Stimulated activated CD4-positive, alpha-beta T cell treated with anti-CD3 and anti-CD28 coated beads, Interleukin-12 subunit alpha, Interleukin-12 subunit beta, amount 100 ng/mL, for 4 hours (primary cell): Measurements from ENCODE around the gene BRD4.

Source experiments
- DNase-seq: peaks from one replicate; pipeline ENCODE4 v3.0.0-alpha.2; 2020

BRD4 gene

DNA sequence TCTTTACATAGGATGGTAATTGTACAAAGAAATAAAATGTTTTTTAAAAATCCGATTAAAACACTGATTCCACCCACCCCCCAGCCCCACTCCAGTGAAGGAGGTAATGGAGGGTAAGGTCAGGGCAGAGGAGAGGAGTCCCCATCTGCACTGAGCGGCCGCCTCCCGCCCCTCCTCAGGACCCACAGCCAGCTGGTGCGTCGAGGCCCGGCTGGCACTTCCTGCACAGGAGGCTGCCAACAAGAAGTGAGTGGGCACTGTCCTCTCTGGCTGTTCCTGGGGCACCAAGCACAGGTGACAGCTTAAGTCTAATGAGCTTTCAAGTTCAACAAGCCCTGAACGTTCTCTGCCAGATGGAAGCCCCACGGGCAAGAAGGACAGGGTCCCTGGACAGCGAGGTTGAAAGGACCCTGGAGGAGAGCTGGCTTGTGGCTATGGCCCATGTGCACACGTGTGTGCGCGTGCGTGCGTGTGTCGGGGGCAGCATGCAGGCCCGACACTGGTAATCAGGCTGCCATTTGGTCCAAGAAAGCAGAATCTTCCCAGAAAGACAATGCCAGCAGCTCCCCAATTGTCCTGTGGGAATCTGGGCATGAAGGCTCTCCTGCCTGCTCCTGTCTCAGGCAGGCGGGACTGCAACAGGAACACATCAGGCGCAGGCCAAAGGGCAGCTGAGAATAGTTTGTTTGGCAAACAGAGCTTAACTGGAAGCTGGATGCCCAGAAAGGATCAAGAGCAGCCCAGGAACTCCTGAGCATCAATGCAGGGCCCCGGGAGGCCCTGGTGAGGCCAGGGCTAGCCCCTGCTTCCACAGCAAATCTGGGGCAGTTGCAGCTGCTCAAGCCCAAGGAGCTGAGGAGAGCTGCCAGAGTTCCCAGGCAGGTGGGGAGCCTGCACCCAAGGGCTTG is 85.0 kb downstream of the BRD4 start:
- DNase-seq = no peak

DNA sequence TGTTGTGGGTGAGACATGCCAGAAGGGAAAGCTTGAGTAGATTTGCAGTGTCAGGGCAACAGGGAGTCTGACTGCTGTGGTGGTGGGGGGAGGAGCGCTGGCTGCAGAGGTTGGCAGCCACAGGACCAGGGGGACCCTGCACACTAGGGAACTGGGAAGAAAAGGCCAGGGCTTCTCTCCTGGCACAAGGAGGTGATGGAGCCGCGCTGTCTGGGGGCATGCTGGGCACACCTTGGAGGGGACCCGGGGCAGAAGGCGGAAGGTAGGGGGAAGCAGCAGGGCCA is 86.2 kb downstream of the BRD4 start:
- no peak for DNase-seq

DNA sequence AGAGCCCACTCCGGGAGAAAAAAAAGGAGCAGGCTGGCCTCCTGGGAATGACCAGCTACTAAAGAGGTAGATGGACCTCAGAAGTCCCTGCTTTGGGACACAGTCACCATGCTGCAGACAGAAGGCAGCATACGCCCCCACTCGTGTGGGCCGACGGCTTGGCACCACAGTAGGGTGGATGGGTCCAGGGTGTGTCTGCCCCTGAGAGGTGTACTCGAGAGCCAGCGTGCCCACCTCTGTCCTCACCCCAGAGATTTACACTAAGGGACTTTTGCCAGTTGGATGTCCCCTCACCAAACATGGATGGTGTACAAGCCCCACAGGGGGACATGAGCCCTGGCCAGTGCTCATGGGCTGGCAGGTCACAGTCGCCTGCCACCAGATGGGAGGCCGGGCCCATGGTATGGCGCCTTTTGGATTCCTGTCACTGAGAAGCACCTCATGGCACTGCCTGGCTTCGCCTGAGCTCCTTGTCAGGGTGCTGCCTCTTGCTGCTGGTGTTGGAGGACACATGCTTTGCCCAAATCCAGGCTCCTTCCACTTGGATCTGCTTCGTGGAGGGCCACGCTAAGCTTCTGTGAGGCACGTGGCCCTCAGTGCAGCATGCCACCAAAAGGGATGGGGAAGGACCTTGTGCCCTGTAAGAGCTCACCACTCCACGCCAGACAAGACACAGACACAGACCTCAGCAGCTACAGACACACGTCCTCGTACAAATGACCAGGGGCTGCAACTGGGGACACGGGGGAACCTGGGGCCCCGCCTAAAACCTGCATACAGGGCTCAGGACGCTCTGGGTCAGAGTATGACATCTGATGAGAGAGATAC is 86.8 kb downstream of the BRD4 start:
- no peak for DNase-seq

DNA sequence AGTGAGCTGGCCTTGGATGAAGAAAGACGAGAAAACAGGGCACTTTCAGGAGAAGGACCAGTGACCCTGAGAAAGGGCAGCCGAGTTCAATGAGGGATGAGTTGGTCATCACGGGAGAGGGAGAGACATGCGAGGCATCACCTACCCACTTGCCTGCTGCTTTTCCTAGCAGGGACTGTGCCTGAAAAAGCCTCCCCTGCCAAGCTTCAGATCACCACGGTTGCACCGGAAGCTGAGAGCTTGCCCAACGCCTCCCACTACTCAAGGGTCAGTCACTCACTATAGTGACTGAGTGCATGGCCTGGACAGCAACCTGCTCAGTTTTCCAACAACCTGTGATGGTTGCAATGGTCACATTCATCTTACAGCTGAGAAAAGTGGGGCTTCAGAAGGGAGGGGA is 87.5 kb downstream of the BRD4 start:
- DNase-seq = no peak

DNA sequence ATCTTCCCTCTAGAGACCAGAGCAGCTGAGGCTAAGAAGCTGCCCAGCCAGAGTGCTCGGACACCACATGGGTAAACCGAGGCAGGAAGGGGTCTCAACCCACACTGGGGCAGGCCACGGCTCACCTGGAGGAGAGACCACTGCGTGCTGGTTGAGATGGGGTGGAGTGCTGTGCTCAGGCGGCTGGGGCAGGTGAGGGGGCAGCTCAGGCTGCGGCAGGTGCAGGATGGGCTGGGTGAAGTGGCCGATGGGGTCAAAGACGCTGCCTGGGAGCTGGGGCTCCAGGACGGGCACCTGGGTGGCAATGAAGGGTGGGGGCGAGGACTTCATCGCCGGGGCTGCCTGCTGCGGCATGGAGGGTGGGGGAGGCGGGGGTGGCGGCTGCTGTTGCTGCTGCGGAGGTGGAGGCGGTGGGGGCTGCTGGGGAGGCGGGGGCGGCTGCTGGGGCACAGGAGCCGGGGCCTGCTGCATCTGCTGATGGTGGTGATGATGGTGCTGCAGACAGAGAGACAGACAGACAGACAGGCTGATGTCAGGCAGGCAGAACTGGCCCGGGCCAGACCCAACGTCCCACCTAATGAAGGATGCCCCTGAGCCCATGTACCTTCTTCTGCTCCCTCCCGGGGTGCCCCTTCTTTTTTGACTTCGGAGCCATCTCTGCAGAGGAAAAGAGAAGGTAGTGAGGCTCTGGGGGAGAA is 88.1 kb downstream of the BRD4 start:
- DNase-seq = no peak

DNA sequence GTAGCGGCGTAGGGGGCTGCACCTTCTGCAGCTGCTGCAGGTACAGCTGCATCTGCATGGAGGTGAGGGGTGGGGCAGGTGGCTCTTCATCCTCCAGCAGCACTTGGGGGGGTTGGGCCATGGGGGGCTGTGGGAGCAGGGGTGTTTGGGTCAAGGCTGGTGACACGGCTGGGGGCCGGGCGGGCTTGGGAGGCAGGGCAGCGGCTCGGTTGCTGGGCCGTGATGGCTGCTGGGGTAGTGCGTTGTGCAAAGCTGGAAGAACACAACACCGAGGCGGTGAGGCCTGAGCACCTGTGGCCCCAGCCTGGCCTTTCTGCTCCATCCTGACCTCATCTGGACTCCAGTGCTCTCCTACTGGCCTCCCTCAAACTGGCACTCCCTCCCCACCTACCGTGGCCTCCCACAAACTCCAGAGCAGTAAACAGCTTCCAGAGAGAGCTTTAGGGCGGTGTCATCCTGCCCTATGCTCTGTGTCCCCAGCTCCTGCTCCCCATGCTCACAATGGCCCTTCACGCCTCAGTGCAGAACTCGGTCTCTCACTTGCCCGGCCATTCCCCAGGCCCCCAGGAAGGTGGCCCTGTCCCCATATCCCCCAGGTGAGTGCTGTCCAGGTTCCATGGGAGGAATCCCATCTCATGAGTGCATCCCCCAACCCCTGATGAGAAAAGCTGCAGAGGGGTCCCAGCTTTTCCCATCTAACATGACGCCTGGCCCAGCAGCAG is 88.9 kb downstream of the BRD4 start:
- DNase-seq = no peak

DNA sequence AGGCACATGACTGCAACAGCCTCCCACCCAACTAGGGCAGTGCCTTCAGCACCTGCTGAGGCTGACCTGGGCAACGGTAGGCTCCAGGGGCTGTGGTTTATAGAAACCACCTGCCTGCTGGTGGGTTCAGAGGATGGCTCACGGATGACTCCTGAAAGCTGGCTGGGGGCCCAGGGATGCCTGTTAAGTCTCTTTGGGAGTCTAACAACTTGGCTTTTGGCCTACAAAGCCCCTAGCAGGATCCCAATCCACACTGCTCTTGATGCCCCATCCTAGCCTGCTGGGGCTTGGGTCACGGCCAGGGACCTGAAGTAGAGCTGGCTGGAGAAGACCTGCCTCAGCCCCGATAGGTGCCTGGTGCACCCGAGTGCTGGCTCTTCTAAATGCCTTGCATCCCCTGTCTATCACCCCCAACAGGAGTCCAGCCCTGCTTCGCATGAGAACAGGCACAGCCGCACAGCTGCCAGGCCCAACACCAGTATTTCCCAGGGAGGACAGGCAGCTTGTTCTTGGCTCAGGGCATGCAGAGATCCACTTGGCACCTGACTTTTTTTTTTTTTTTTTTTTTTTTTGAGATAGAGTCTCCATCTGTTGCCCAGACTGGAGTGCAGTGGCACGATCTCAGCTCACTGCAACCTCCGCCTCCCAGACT is 91.0 kb downstream of the BRD4 start:
- no peak for DNase-seq

DNA sequence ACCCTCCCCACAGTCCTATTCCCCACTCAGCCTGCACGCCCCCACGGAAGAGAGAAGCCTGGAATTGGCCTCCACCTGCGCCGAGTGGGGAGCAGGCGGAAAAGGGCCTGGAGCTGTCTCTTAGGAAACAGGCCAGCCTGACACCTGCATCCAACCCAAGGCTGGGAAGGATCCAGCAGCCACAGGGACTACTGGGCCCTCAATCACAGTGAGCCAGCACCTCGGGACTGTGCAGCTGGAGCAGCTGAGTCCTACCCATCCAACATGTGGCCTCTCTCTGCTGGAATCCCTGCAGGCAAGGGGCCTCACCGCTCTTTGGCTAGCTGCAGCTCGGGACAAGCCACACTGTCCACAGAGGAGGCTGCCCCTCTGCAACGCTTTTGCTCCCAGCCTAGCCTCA is 91.8 kb downstream of the BRD4 start:
- no peak for DNase-seq

DNA sequence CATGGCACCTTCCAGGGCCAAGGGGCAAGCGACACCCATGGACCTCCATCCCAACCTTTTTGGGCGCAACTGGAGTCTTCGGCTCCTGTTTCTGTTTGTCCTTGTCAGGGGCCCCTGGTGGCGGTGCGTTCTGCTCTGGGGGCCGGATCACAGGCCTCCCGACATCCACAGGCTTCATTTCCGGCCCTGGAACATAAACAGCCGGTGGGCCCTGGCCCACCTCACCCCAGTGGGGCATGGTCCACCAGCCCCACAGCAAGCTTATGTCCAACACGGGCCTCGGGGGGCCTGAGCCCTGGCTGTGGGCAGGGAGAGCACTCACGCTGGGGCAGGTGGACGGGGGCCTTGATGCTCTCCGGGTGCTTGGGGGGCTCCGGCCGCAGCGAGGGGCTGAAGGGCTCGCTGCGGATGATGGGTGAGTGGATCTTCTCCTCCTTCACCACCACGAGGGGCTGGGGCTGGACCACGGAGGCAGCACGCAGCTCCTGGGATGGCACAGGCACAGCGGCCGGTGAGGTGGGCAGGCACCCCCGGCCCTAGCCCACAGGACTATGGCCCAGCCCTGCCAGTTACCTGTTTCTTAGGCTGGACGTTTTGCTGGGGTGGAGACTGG is 92.9 kb downstream of the BRD4 start:
- no peak for DNase-seq

DNA sequence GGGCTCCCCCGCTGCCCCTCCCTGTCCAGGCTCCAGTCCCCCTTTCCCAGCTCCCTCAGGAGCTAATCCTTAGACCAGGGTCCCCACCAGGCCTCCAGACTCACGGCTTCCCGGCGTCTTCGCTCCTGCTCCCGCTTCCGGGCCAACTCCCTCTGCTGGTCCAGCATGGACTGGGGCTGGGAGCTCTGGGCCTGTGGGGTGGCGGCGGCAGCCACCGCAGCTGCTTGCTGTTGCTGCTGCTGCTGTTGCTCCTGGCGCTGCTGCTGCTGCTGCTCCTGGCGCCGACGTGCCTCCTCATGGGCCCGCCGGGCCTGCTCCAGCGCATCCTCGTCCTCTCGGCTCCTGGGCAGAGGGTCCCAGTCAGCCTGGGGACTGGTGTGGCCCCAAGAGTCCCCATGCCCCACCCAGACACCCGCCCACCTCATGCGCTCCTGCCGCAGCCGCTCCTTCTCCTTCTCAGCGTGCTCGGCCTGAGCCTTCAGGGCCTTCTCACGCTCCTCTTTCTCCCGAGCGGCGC is 93.6 kb downstream of the BRD4 start:
- no peak for DNase-seq

DNA sequence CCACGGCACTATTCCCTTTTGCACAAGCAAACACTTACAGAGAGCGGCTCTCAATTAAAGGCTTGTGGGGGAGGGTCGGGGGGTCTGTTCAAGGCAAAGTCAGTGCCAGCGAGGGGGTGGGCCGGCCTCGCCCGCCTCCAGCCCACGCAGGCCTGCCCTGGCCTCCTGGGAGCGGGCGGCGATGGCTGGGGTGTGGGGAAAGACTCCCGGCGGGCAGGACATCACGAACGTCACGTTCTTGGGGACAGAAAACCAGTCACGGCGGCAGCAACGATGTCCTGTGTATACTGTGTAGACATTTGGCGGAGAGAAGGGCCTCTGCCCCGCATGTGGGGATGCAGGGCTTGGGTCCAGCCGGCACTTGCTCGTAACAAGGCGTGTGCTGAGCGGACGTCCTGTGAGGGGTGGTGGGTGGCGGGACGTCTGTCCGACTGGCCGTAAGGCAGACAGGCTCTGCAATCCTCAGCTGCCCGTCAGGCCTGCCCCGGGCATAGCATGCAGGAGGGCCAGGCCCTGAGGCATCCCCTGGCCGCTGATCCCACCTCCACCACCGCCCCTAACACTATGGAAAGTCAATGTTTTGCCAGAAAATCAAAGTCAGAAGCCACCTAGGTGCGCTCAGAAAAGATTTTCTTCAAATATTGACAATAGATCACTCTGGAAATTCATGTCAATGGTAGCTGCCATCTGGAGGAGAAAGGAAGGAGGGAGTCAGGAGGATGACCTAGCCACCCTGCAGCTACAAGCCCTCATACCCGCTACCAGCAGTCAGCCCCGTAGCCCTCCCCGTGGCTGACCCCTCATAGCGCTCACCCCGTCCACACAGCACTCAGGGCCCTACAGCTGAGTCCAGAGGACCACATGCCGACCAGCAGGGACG is 94.3 kb downstream of the BRD4 start:
- DNase-seq = no peak

DNA sequence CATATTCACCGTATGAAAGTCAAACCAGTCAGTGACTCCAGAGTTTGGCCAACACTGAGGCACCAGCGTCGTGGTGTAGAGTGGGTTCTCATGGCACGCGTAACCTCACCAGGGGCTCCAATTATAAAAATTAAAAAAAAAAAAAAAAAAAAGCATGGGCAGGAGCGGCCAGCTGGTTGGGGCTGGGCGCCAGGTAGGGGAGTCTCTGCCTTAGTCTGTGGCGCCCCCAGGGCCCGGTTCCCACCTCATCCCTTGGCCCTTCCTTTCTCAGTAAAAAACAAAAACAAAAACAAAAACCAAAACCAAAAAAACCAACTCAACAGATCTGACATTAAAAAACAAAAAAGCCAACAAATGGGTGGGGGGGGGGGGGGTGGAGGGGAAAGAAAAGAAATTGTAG is 95.5 kb downstream of the BRD4 start:
- DNase-seq = no peak

DNA sequence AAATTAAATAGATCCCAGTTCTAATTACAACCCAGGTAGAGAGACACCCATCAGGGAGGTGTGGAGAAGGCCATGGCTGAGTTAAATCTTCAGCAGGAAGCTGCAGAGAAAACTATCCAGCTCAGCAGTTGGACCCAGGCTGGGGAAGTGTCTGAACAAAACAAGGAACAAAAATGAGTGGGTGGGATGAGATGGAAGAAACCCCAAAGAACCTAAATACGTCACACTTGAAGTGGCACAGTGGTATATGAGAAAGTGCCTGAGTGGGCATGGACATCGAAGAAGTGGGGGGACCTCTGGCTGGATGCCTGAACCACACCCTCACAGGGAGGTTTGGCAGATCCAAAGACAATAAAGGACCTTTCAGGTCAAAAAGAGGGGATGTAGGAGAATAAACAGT is 96.6 kb downstream of the BRD4 start:
- no peak for DNase-seq

DNA sequence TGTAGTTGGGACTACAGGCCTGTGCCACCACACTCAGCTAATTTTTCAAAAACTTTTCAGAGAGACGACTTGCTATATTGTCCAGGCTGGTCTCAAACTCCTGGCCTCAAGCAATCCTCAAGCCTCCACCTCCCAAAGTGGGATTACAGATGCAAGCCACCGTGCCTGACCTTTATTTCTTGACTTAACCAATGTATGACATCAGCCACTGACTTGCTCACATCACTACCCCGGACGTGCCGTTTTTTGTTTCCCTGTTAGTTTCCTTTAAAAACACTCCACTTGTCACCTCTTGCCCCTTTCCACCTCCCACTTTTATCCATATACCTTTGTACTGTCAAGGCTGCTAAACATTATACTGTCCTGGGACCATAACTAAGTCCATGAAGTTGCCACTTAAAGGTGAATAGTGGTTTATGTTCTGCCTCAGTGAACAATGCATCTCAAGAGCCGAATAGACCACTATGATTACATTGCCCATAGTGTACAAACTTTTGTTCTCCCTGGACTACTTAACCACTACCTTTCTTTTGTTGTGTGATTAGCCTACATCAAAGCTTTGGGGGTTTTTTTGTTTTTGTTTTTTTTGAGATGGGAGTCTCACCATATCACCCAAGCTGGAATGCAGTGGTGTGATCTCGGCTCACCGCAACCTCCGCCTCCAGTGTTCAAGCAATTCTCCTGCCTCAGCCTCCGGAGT is 97.8 kb downstream of the BRD4 start:
- no peak for DNase-seq

DNA sequence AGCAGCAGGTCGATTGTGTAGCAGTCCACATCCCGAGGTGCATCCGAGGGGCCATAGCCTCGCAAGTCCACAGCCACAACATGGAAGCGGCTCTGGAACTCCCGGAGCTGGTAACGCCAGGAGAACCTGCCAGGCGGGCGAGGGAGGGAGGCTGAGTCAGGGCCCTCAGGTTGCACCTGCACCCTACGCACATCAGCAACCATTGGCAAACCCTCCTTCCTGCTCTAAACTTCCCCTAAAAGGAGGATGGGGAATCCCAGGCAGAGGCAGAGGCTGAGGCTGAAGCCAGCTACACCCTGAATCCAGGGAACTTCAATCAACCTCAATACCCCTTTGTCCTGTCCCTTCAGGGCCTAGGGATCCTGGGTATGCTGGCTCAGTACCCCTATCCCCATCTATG is 101.1 kb downstream of the BRD4 start:
- no peak for DNase-seq

DNA sequence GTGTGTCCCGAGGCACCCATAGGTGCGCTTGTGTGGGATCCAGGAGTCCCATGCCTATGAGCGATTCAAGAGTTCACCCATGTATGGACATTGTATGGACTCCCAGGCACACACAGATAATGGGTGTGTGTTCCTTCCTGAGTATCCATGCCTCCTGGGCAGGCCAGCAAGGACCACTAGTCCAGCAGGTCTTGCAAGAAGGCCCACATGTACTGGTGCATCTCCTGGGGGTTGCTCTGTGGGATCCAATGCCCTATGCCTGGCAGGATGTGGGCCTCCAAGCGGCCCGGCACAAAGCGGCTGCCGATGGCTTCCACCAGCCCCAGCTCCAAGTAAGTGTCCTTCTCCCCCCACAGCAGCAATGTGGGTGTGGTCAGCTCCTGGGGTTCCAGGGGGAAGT is 105.1 kb downstream of the BRD4 start:
- DNase-seq = no peak

DNA sequence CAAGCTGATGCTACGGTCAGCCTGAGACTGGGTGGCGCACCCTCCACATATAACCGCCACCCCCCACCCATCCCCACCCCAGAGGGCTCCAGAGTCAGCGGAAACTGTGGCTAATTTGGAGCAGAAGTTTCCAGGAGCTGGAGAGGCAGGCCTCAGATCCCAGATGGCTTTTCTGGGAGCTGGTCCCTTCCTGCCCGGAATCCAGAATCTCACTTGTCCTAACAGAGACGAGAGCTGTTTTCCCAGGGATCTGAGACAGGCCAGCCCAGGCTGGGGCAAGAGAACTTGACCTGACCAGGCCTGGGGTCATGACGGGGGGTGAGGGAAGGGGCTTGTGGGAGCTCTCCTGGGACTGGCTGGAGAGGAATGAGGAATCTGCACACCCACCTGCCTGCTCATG is 106.6 kb downstream of the BRD4 start:
- DNase-seq = no peak

DNA sequence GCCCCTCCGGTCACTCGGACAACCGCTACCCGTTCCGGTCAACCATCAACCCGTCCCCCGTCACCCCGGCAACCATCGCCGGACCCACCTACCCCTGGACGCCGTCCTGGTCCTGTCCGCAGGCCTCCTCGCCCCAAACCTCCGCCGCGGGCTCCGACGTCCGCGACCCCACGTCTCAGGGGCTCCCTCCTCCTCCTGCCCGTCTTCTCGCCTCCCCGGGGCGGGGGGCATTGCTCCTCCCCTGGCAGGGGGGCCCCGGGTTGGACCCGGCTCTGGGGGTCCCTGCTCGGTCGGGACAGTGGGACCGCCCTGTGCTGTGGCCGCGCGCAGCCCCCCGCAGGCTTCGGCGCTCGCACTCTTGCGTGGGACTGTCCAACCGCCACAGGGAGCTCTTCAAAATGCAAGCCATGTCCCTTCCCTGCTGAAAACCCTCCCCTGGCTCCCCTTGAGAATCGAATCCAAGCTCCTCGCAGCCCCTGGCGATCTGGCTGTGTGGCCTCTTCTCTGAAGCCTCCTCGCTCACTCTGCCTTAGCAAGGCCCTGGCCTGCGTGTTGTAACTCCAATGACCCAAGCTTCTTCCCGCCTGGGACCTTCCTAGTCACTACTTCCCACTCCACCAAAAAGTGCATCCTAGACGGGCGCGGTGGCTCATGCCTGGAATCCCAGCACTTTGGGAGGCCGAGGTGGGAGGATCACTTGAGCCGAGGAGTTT is 108.5 kb downstream of the BRD4 start:
- no peak for DNase-seq
